Psoas muscle (tissue), 8 donors: ENCODE results near the gene TBXAS1. TPM values are rescaled to one million over a fixed set of nuclear protein-coding genes. Genes with fewer than 3 reads are reported as not detected.

Experiments
- ATAC-seq, 4 donors: fragments of 200-7000 bp; cut with Tn5 transposase; one replicate each; pipeline ENCODE4 v1.9.1; 2020; ENCODE audit warnings: moderate library complexity in 3 of 4, mild to moderate bottlenecking in 2 of 4
- DNase-seq, 2 donors: peaks; one replicate each; pipeline ENCODE4 v3.0.0-alpha.2; 2020
- H3K27ac ChIP-seq: fragments of 200-600 bp; one replicate; pipeline ENCODE4 v1.8.0; 2022
- H3K27me3 ChIP-seq, 3 donors: fragments of 200-600 bp in 1 of 3; one replicate each; pipeline versions ENCODE4 v1.6.1 to v1.8.0; 2013 to 2022; ENCODE audit warnings: low read length in 2 of 3, mild to moderate bottlenecking in 2 of 3, moderate library complexity in 1 of 3; ENCODE audit not compliant: insufficient read depth in 3 of 3
- H3K36me3 ChIP-seq, 2 donors: fragments of 200-600 bp in 1 of 2; one replicate each; pipeline versions ENCODE4 v1.6.1 to v1.8.0; 2013 to 2022; ENCODE audit warnings: low read depth in 1 of 2, mild to moderate bottlenecking in 1 of 2, moderate library complexity in 1 of 2; ENCODE audit not compliant: insufficient read depth in 1 of 2
- H3K4me1 ChIP-seq: fragments of 200-600 bp; one replicate; pipeline ENCODE4 v1.8.0; 2022
- H3K4me3 ChIP-seq: fragments of 200-600 bp; one replicate; pipeline ENCODE4 v1.8.0; 2022; ENCODE audit warnings: mild to moderate bottlenecking
- H3K9me3 ChIP-seq: fragments of 200-600 bp; one replicate; pipeline ENCODE4 v1.8.0; 2022
- WGBS, 3 donors: extraction: QIAGEN DNeasy Blood & Tissue Kit; methylation state at CpG; one replicate each; pipeline versions ENCODE4 v1.1.6 to v1.1.7; 2013; 5-methylcytosine and 5-hydroxymethylcytosine counted together
- intact Hi-C, 2 donors: fragments of 100-400 bp; cut with DNase I; formaldehyde crosslinking; loops; one replicate each; pipeline versions ENCODE4 v1.11.0 to v1.14.2; 2022
- polyA plus RNA-seq, 3 donors: library from polyadenylated mRNA; stranded (reverse); fragments of 200-250 nt; gene quantifications; one replicate each; pipeline ENCODE4 v1.2.3, GENCODE V29; 2013
- total RNA-seq, 4 donors: library from RNA; stranded (reverse); fragmentation: NEBNext Ultra II Directional in 2 of 4; extraction: Animal tissue kit (Norgen Biotek cat#: 25700) in 2 of 4; gene quantifications; one replicate each; pipeline versions ENCODE4 v1.2.1 to v1.2.4, GENCODE V29; 2021 to 2023
- TF ChIP-seq, protein P1 (sequence below): fragments of 200-600 bp; IDR thresholded peaks from one replicate; pipeline ENCODE4 v1.8.0; 2022; ENCODE audit warnings: antibody characterized with exemption
- donor health status: healthy with polysubstance abuse.
- donor health status: DM: no; HTN: no; CAD: no; lungs with moderate emphysema.
- donor health status: Bipolar disorder and iron deficiency.
- donor health status: healthy.
- donor health status: DM: yes; HTN: yes; CAD: no.
- donor health status: DM: no; HTN: no; CAD: no.
- donor health status: DM: no; HTN: no; CAD: no.
- donor health status: DM: yes; HTN: yes; CAD: no.

TBXAS1 gene
- total and polyA plus RNA-seq, 7 donors = 0.90 to 2.9 (median 2.0) TPM

DNA sequence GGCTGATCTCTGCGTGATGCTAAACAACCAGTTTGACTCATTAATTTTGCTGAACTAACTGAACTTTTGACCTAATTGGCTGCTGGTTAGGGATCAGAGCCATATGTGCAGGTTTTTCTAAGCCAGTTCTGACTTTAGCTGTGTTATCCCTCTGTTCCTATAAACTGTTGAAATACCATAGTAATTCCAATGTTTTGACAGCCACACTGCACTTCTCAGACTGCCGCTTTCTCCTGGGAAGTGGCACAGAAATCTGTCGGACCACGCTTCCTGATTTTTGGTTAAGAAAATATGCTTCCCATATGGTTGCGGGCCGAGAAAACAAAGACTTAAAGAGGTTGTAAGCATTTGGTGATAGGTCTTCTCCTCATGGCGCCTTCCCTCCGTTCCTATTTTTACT is 42.3 kb downstream of the TBXAS1 start:
- no peak for DNase-seq
- TF ChIP-seq, protein P1, sequence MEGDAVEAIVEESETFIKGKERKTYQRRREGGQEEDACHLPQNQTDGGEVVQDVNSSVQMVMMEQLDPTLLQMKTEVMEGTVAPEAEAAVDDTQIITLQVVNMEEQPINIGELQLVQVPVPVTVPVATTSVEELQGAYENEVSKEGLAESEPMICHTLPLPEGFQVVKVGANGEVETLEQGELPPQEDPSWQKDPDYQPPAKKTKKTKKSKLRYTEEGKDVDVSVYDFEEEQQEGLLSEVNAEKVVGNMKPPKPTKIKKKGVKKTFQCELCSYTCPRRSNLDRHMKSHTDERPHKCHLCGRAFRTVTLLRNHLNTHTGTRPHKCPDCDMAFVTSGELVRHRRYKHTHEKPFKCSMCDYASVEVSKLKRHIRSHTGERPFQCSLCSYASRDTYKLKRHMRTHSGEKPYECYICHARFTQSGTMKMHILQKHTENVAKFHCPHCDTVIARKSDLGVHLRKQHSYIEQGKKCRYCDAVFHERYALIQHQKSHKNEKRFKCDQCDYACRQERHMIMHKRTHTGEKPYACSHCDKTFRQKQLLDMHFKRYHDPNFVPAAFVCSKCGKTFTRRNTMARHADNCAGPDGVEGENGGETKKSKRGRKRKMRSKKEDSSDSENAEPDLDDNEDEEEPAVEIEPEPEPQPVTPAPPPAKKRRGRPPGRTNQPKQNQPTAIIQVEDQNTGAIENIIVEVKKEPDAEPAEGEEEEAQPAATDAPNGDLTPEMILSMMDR = no peak
- Histone ChIP-seq H3K27me3 (no peaks in the 10 kb centered on the region), H3K4me3 (no peak overlapping the region), H3K36me3 (no peaks in the 10 kb centered on the region), H3K9me3 (no peaks in the 10 kb centered on the region), H3K4me1 (no peaks in the 10 kb centered on the region), H3K27ac (no peak overlapping the region)
- no peak for ATAC-seq
- WGBS, 3 donors = 47 to 53% (median 50%) methylated on average over 8 of the region's 8 CpGs
- intact Hi-C loops = no loop called here

DNA sequence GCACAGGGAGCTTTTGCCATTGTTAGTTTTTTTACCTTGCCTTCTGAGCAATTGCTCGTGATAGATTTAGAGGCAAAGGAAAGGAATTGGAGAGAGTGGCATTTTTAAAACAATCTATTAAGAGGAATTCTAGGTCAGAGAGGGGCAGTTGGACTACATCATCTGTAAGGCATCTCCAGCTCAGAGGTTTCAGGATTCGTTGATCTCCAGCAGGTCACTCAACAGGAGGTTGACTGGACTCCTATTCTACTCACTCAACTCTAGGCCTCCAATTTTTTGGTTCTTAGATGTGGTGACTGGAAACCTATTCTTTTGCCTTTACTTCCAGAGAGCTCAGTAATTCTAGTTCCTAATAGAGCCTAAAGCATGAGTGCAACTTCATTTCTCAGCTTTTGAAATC is 42.8 kb downstream of the TBXAS1 start:
- no peaks in the 10 kb centered on the region for H3K27me3 ChIP-seq
- H3K36me3 ChIP-seq = no peaks in the 10 kb centered on the region
- H3K4me3 ChIP-seq = no peak overlapping the region
- WGBS, 3 donors = 34 to 58% (median 35%) methylated on average over 2 of the region's 2 CpGs
- intact Hi-C loops = no loop called here
- no peak overlapping the region for H3K27ac ChIP-seq
- H3K4me1 ChIP-seq = no peaks in the 10 kb centered on the region
- no peak for DNase-seq
- ATAC-seq = no peak
- no peaks in the 10 kb centered on the region for H3K9me3 ChIP-seq
- TF ChIP-seq, protein P1 = no peak

DNA sequence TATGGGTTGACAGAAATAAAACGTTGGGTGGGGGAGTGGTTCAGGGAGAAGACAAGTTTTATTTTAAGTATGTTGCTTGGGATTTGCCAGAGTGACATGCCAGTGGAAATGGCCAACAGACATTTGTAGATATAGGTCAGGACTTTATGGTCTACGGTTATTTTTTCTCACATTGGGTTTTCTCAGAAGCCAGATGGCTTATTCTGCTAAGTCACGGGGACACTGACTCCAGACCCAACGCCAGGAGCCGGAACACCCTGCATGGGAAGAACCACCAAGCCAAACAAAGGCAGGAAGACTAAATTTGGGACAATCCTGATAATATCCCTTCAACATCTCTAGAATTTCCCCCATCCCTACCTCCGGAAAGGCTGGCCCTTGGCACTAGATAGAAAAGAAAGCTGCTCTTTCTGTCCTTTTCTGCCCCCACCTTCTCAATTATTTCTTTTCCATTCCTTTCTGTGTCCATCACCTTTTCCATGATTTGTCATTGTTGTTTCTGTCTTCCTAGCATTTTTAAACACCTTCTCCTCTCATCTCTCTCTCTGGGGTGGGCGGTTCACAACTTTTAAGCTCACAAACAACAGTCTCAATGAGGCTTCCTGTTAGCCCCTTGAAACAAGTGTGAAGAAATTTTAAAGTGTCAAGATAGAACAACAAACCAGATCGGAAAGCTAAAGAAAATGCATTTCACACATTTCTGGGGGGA is 44.7 kb downstream of the TBXAS1 start:
- DNase-seq (no peak), ATAC-seq (no peak)
- H3K36me3 ChIP-seq = no peaks in the 10 kb centered on the region
- WGBS, 3 donors = 44 to 67% (median 63%) methylated on average over 8 of the region's 8 CpGs
- TF ChIP-seq, protein P1 = no peak
- intact Hi-C loops = no loop called here
- no peak overlapping the region for H3K27ac ChIP-seq
- H3K4me3 ChIP-seq = no peak overlapping the region
- H3K9me3 ChIP-seq = no peaks in the 10 kb centered on the region
- H3K4me1 ChIP-seq = no peaks in the 10 kb centered on the region
- no peaks in the 10 kb centered on the region for H3K27me3 ChIP-seq

DNA sequence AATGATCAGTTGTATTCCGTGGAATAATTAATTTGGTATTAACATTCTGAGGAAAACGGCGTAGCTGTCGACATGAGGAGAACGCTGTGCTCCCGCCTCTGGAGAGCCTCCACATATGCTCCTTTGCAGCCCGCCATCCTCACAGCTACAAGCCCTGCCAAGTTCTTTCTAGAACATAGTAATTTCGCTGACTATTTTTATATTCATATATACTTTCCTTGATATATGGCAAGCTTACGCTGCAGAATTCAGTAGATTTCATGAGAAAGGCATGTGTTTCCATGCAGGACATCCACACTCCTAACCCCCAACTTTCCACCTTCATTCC is 45.2 kb downstream of the TBXAS1 start:
- intact Hi-C loops = no loop called here
- Histone ChIP-seq H3K27me3 (no peaks in the 10 kb centered on the region), H3K4me1 (no peaks in the 10 kb centered on the region), H3K27ac (no peak overlapping the region), H3K4me3 (no peak overlapping the region), H3K9me3 (no peaks in the 10 kb centered on the region), H3K36me3 (no peaks in the 10 kb centered on the region)
- TF ChIP-seq, protein P1 = no peak
- DNase-seq = no peak
- 76 to 85% (median 79%) methylated on average over 9 of the region's 9 CpGs for WGBS, 3 donors
- no peak for ATAC-seq

DNA sequence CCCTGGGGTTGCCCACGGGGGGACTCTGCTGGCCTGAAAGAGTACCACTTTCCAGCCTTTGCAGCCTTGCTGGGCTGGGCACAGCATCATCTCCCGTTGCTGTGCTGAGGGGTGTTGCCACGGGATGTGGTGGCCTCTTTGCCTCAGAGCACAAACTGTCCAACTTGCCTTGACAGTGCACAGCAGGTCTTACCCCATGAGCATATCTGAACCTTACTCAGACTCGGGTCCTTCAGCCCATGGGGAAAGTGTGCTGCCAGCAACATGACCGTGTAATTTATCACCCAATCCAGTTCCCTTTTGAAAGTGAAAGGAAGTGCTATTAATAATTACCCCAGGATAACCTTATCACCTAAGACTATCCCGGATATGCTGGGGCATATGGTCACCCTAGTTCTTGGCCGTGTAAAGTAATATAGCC is 46.8 kb downstream of the TBXAS1 start:
- Histone ChIP-seq H3K4me1 (no peaks in the 10 kb centered on the region), H3K4me3 (no peak overlapping the region), H3K9me3 (no peaks in the 10 kb centered on the region), H3K27me3 (no peaks in the 10 kb centered on the region), H3K36me3 (no peaks in the 10 kb centered on the region), H3K27ac (no peak overlapping the region)
- intact Hi-C loops = no loop called here
- ATAC-seq (peak in 3 of 4 donors; percentile 74 to 85 (median 79)), DNase-seq (no peak)
- 24 to 38% (median 34%) methylated on average over 7 of the region's 7 CpGs for WGBS, 3 donors
- TF ChIP-seq, protein P1 = no peak
